Measurements from ENCODE around the gene VCL. TPM values are rescaled to one million over a fixed set of nuclear protein-coding genes. Genes with fewer than 3 reads are reported as not detected.

VCL gene
- total and polyA plus RNA-seq, 9 of the 15 experiments (the other 6 are each of a cell fraction or from before 2014, with no cell fraction given), result 29.8 to 186 (median 76.4) TPM

- H2AFZ ChIP-seq (ENCODE audit: low read depth, low read length), result no peak overlapping the region
- ChIA-PET CTCF (ENCODE audit: low intra/inter-chr PET ratio) (no interaction called here), POLR2A (interaction anchor here (1.0 kb wide), 1 partner anchor 10 kb away, joined by 3 read pairs; no protein-coding TSS in a partner anchor)
- H3K27ac ChIP-seq (ENCODE audit: extremely low read depth, low read depth, low read length), result no peak overlapping the region
- H3K79me2 ChIP-seq (ENCODE audit: control insufficient read depth, insufficient read depth, low read length), result no peaks in the 10 kb centered on the region
- no peaks in the 10 kb centered on the region for H3K9me1 ChIP-seq (ENCODE audit: control insufficient read depth, insufficient read depth, low read length)
- no peak overlapping the region for H3K4me2 ChIP-seq (ENCODE audit: insufficient read depth, low read length)
- H3K9ac ChIP-seq (ENCODE audit: insufficient read depth in 1 of 2, low read depth in 2 of 2, low read length in 2 of 2), result no peak overlapping the region
- 90% methylated on average over 2 of the region's 2 CpGs for WGBS (ENCODE audit: insufficient coverage, low coverage, missing lambda C conversion rate)
- ATAC-seq (no peak), DNase-seq (ENCODE audit: extremely low read depth in 1 of 4, low spot score in 3 of 4) (no peak), FAIRE-seq (no peak)
- no peaks in the 10 kb centered on the region for H4K20me1 ChIP-seq (replicated peaks; ENCODE audit: control insufficient read depth, insufficient read depth, low read length)
- H3K27me3 ChIP-seq (ENCODE audit: control insufficient read depth in 2 of 2, insufficient read depth in 2 of 2, low read length in 2 of 2), result no peaks in the 10 kb centered on the region
- H3K4me3 ChIP-seq, result no peak overlapping the region
- H3K9me3 ChIP-seq (replicated peaks; ENCODE audit: control insufficient read depth, insufficient read depth, low read depth, low read length), result no peaks in the 10 kb centered on the region
- TF ChIP-seq TCFL5 (CRISPR knock-in tag; conservative IDR thresholded peaks at IDR 0.05), result no peak
- TF ChIP-seq NELFE (IDR thresholded peaks at IDR 0.05; ENCODE audit: insufficient read depth, insufficient read length), result no peak
- TF ChIP-seq FUS (optimal IDR thresholded peaks at IDR 0.05; ENCODE audit: low read depth, low read length), result no peak
- no peak for TF ChIP-seq FOS (IDR thresholded peaks at IDR 0.05; ENCODE audit: extremely low read depth, insufficient read length)
- no peak for TF ChIP-seq CBX2 (IDR thresholded peaks at IDR 0.05; ENCODE audit: insufficient read depth, low read length, poor library complexity, severe bottlenecking)
- TF ChIP-seq SMARCC2 (IDR thresholded peaks at IDR 0.05; ENCODE audit: low read depth), result no peak
- no peak for TF ChIP-seq CCAR2 (IDR thresholded peaks at IDR 0.05; ENCODE audit: low read depth, low read length)
- no peak for TF ChIP-seq ZNF324 (CRISPR knock-in tag; IDR thresholded peaks at IDR 0.05)
- TF ChIP-seq NFYB (IDR thresholded peaks at IDR 0.05; ENCODE audit: extremely low read depth, insufficient read length), result no peak
- no peak for TF ChIP-seq NCOR1 (IDR thresholded peaks at IDR 0.05)
- no peak for TF ChIP-seq NFE2 (IDR thresholded peaks at IDR 0.05; ENCODE audit: low read depth)
- TF ChIP-seq MYC (IDR thresholded peaks at IDR 0.05; ENCODE audit: low read depth, low read length), result no peak
- no peak for TF ChIP-seq MYC (CRISPR knock-in tag; IDR thresholded peaks at IDR 0.05; ENCODE audit: borderline replicate concordance, low read depth)
- no peak for TF ChIP-seq ELF4 (CRISPR knock-in tag; IDR thresholded peaks at IDR 0.05)
- peaks cover 77% of the 10 kb centered on the region for H3K36me3 ChIP-seq (ENCODE audit: control insufficient read depth, insufficient read depth, low read length)
- in situ Hi-C loops (cut with MboI) (no loop called here), intact Hi-C loops (cut with micrococcal nuclease) (no loop called here)
- no TSS peak for BruUV-seq (replicated peaks)
- H3K4me1 ChIP-seq (replicated peaks in 1 of 2; ENCODE audit: control insufficient read depth in 2 of 2, insufficient read depth in 2 of 2, low read length in 2 of 2), result no peaks in the 10 kb centered on the region
Observed at GRCh38 chr10:74086317-74086716, 88.4 kb downstream of the VCL start.

Measured in K562 (cell line).